Measurements from ENCODE around the gene PTH1R.

The PTH1R gene

DNA sequence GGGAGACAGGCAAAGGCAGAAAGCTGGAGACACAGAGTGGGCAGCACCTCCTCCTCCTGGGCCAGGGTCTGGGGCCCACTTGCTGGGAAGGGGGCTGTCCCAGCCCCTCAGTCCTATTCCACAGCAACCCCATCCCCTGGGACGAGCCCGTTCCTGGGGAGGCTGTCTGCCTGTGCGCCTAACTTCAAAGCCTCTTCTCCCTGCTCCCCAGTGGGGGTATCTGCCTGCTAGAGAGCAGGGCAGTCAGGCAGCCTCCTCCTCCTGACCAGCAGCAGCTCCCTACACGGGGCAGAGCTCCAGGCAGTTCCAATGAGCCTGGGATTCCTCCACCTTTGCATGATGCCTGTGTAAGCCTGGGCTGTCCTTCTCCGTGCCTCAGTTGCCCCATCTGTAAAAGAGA is 6.9 kb downstream of the PTH1R start:
- DNase-seq, result no peak

DNA sequence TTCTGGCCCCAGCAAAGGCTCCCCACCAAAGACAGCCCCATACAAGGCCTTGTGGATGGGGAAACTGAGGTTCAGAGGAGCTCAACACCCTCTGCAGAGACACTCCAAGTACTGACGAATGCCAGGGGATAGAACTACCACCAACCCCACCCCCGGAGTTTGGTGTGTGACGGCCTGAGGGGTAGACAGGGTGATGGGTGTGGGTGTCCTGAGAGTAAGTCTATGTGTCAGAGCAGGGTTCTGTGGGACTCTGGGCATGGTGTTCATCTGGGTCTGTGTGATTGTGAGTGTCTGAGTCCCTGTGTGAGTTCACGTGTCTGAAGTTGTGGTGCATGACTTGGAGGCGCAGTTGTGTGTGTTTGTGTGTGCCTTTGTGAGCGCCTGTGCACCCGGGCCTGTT is 7.4 kb downstream of the PTH1R start:
- no peak for DNase-seq

DNA sequence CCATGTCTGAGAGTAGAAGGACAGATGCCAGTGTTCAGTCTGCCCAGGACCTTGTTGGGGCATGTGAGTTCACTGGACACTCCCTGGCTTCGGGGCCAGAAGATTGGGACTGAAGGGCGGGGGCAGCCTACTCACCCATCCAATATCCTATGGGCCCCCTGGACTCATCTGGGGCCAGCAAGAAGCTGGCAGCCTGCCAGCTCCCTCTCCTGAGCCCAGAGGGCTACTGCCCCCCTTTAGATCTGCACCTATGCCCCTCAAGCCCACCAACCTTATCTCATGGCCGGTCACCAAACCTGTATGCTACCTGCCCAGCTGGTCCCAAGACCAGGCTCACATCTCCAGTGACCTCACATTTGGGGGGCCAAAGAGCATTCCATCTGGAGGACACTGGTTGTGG is 8.1 kb downstream of the PTH1R start:
- DNase-seq, result no peak

DNA sequence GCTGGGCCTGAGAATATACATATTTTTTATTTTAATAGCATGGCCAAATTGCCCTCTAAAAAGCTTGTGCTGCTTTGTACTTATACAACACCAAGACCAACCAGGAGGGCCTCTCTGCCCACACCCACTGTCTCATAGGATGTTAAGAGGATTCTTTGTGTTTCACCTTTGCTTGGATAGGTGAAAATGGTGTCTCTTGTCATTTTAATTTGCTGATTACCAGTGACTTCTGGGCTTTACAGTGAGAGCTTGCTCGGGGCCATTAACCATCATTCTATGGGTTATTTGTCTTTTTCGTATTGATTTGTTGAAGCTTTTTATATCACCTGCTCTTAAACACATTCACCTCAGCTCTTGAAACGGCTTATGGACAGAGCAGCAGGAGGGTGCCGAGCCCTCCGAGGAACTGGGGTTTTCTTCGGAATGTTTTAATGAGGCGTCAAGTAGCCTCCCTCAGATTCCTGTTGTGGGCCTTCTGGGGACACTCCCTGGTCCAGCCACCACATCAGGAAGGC is 10.5 kb downstream of the PTH1R start:
- no peak for DNase-seq

DNA sequence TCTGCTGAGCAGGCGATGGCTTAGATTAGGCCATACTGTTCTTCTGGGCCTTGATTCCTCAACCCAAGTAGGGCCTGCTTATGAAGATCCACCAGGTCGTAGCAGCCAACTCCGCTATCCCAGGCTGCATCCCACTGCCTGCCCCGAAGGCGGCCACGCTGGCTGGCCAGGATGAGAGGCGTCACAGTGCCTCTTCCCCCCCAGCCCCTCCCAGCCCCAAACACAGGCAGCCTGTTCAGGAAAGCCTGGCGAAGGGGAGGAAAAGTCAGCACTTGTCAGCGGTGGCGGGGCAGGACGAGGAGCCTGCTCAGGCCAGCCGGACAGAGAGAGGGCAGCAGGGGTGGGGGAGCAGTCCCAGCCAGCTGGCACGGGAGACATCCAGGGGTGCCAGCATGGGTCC is 11.2 kb downstream of the PTH1R start:
- DNase-seq, result no peak

DNA sequence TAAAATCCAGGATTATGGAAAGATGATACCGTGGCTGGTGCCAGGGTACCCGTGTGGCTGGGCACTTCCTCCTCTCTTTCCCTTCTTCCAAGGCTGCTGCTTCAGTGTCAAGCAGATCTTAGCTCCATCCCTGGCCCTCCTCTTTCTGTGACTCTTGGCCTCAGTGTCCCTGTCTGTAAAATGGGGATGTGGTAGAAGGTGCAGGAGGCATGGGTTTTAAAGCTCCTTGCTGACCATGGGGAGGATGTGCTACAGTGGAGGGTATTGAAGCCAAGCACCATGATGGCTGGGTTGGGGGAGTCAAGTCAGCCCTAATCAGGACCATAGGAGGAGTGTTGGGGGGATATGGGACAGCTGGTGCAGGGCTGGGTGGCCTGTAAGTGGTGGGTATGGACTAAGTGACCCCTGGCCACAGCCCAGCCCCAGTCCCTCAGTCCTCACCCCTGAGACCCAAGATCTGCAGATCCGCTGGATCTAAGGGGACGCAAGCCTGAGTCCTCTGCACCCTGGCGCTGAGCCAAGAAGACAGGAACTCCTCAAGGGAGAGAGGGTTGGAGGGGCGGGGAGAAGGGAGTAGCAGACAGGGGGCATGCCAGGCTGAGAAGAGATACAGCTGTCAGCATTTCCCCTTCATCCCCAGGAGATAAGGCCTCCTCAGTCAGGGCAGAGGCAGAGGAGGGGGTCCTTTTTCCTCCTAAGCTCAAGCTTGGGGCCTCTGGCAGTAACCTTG is 12.0 kb downstream of the PTH1R start:
- DNase-seq, result no peak

DNA sequence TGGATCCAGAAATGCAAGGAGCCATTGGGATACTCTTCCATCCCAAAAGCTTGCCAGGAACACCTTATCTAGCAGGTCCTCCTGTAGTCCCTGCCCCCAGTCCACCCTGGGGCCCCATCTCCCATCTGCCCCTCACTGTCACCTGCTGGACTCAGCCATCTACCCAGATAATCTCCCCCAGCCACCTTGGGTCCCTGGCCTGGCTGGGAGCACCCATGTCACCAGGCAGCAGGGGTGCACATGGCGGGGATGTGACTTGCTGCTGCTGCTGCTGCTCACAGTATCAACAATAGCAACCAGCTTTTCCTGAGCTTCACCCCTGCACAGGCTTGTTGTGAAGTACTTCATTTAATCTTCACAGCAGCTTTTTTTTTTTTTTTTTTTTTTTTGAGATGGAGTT is 12.6 kb downstream of the PTH1R start:
- DNase-seq, result no peak

DNA sequence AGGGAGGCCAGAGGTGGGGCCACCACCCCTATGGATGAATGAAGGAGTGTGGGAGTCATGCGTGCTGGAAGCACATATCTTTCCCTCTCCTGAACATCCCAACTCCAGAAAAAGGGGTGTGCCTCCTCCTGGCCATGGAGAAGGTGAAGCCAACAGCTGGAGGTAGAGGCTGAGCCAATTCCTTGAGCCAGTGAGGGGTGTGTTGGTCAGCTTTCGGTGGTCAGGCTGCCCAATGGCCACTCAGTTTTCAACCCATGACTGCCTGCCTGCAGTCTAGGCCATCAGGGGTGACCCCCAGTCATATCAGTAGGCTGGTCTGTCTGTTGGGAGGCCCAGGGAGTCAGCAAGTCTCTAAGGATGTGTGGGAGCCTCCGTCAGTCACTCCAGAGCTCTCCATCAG is 13.6 kb downstream of the PTH1R start:
- no peak for DNase-seq

DNA sequence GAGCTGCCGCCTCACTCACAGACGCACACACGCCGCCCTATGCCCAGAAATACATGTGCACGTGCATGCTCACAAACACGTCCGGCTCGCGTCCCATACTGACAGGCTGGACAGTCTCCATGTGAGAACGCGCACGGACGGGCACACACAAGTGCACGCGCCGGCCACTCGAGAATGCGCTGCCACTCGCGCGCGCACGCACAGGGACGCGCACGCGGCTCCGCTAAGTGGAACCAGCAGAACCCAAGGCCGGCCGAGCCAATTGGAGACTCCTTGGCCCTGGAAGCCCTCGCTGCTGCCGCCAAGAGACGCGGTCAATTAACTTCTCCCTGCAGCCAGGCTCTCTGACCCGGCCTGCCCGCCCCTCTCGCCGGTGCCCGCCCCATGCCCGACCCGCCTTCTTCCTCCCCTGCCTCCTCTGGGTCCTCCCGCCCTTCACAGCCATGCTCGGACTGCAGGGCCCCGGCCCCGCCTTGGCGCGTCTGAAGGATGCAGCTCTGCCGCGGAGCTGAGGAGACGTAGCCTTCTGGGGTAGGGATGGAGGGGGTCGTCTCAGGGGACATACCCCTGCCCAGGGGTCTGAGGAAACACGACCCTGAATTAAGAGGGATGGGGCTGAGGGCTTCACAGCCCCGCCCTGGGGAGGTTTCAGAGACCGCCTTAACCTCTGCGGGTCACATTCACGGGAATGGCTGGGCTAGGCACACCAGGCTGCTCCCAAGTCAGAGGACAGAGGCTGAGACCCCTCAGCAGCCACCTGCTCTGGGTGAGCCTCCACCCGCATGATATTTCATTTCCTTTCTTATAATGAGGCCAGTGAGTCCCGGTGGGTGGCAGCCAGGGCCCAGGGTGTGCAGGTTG is 15.0 kb downstream of the PTH1R start:
- DNase-seq, result no peak

DNA sequence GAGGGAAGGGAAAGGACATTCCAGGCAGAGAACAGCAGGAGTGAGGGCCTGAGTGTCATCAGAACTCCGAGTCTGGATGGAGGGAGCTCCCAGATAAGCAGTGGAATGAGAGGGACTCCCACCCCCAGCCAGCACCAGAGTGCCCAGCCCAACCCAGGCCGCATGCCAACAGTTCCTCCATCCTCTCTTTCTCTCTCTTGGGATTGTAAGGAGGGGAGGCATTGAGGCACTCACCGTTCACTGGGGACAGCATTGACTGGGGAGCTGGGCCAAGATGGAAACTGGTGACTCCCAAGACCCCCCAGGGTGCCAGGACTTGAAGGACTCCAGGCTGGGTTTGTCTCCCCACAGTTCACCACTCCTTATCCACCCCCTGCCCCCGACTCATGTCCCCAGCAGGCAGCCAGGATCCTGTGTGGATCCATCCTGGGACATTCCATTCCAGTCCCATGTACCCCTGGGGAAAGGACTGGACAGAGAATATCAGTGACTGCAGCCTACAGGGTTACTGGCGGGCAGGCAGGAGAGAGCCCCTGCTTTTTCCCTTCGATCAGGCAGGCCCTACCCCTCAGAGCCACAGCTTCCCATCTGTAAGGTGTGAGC is 15.7 kb downstream of the PTH1R start:
- DNase-seq, result no peak

DNA sequence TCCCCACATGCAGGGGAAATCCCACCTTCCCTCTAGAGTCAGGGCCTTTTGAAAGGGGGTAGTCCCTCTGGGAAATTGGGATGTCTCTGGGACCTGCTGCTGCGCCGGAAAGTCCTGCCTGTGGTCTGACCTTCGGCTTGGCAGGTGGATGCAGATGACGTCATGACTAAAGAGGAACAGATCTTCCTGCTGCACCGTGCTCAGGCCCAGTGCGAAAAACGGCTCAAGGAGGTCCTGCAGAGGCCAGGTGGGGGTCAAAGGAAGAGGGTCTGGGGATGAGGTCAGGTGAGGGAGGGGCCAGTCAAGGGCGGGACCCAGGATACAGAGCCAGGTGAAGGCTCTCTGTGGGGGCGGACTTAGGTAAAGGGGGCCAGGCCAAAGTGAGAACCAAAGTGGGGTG is 16.2 kb downstream of the PTH1R start:
- DNase-seq, result no peak

DNA sequence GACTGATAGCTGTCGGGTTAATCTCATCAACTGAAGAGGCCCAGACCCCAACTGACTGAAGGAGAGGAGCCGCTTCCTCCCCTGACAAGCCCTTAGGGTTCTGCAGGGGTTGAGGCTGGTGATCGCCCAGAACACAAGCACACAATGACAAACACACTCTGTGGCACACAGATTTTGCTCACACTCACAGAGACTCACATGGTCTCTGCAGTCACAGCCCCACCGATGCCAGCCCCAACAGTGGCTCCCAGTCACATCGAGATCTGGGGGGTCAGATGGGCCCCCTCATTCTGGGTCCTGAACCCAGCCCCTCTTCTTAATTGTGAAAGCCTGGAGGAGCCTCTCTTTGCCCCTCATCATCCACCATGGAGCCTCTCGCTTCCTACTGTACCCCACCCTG is 16.7 kb downstream of the PTH1R start:
- no peak for DNase-seq

DNA sequence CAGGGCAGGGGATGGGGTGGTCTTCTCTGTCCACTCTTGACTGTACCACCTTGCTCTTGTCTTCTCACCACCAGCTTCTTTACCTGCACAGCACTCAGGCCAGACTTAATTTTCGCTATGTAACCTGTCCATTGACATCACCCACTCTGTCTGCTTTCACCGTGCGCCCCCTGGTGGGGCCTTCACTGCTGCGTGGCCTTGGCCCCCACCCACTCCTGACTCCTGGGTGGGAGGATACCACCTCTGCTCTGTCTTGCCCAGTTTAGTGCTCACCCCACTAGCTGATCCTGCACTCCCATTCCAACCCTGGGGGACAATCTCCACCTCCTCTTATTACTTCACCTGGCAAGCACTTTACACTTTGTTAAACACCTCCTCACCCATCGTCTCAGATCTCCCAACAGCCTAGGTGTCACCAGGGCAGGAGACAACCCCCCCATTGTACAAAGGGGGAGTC is 17.7 kb downstream of the PTH1R start:
- DNase-seq, result peak; percentile 81

DNA sequence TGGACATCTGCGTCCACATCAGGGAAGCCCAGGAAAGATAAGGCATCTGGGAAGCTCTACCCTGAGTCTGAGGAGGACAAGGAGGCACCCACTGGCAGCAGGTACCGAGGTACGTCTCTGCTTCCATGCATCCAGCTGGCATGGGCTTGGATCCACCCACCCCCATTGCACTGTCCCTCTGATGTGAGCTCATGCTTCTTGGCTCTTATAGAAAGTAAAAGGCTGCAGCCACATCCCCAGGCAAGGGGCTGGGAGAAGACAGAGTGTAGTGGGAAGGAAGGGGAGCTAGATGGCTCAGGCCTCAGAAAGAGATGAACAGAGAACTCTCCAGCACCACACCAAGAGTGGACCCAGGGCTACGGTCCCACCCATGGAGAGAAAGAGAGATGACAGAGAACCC is 18.2 kb downstream of the PTH1R start:
- DNase-seq, result no peak

DNA sequence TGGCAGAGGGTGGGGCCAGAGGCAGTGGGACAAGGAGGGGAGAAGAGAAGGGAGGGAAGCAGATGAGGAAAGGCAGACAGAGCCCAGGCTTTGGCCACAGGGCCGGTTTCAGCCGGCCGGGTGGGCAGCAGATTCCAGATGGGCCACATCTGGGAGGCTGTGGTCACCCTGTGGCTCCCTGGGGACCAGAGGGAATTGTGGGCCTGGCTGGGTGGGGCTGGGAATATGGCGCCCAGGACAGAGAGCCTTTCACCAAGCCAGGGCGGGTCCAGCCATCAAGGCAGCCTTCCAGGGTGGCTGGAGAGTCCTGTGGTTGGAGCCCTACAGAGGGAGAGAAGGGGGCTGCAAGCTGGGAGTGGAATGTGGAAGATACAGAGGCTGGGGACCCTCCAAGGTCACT is 18.9 kb downstream of the PTH1R start:
- DNase-seq, result no peak

DNA sequence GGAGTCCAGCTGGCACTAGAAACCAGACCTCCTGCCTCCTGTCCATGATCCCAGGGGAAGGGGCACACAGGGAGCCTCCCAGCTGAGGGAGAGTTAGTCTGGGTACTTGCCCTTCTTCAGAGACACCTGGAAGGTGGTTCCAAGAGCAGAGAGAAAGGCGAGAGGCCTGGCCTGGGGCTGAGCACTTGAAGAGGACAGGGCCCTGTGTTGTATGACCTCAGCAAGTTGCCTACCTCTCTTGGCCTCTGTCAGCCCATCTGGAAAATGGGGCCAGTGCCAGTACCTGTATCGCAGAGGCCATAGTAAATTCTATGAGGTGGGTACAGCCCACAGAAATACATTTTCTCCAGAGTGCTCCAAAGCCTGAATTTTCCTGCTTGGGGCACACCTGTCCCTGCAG is 19.5 kb downstream of the PTH1R start:
- DNase-seq, result no peak

DNA sequence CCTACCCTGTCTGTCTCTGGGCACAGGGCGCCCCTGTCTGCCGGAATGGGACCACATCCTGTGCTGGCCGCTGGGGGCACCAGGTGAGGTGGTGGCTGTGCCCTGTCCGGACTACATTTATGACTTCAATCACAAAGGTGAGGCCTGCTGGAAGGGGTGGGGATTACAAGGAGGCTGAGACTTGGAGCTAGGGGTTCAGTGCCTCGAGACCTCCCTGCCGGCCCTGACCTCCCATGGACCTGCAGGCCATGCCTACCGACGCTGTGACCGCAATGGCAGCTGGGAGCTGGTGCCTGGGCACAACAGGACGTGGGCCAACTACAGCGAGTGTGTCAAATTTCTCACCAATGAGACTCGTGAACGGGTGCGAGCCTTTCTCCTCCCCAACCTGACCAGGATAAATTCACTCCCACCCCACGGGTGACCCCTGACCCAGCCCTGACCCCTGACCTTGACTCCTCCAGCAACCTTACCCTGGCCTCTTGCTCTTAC is 20.4 kb downstream of the PTH1R start:
- DNase-seq, result no peak

DNA sequence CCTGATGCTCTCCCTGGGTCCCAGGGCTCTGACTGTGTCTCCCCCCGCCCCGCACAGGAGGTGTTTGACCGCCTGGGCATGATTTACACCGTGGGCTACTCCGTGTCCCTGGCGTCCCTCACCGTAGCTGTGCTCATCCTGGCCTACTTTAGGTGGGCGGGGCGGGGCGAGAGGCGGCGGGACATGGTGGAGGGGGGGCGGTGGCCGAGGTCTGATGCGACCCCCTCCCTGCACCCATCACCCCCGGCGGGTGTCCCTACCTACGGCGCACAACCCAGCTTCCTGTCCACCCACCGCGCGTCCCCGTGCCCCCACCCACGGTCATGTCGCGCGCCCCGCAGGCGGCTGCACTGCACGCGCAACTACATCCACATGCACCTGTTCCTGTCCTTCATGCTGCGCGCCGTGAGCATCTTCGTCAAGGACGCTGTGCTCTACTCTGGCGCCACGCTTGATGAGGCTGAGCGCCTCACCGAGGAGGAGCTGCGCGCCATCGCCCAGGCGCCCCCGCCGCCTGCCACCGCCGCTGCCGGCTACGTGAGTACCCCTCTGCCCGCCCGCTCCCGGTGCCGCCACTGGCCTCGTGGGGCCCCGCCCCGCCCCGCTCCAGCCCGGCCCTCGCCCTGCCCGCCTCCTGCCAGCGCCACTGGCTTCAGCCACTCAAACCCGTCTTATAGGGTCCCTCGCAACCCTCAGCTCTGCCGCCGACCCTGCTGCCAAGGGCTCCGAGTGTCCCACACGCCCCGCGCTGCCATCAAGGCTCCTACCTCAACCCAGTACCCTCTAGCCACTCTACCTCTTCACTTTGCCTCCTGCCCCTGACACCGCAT is 21.0 kb downstream of the PTH1R start:
- DNase-seq, result no peak

DNA sequence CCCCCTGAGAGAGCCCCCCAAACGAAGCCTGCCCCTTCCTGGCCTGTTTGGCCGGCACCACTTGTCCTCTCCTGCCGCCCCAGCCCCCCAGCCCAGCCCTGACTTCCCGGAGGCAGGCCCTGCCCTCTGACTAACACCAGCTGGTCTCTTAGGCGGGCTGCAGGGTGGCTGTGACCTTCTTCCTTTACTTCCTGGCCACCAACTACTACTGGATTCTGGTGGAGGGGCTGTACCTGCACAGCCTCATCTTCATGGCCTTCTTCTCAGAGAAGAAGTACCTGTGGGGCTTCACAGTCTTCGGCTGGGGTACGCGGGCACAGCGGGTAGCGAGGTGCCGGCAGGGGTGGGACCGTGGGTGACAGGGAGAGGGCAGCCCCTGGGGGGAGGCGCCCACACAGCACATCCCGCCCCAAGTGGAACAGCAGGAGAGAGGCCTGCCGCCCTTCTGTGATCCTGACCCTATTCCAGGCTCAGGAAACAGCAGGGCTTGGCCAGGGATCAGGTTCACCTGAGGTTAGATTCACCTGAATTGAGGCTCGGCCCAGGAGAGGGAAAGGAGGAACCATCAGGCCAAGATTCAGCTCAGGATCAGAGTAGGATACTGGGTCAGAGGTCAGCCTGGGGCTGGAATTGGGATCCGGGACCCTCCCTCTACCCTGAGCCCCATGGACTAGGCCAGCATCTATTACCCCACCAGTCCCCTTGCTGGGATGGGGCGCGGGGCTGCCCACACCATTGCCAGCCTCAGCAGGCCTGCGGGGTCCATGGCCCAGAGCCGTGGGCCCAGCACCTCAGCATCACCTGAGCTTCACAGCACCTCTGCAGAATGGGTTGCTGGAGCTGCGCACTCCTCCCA is 21.9 kb downstream of the PTH1R start:
- DNase-seq, result no peak

DNA sequence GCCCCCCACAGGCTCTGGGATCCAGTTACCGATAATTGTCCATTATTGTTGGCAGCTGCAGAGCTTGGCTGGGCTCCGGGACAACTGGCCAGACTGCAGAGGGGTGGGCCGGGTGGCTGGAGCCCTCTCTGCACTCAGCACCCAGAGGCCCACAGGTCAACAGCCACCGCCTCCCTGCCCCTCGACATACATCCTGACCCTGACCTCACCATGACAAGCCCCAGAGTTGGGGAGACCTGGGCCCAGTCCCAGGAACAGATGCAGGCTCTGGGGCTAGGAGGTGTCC is 22.4 kb downstream of the PTH1R start:
- DNase-seq, result no peak

DNA sequence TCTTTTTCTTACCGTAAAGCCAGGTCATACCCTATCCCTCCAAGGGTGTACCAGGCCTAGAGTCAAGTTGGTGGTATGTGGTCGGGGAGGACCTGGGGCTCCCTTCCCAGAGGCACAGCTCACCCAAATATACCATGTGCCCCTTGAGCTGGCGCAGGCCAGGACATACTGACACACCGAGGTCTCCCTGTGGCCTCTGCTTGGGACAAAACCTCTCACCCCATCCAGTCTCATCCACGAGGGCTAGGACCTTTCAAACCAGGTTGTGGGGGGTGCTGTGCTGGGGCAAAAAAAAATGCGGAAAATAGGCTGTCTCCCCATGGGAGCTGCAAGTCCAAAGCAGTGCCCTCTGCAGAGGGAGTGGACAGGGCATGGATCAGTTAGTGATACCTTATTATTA is 22.8 kb downstream of the PTH1R start:
- DNase-seq, result no peak

DNA sequence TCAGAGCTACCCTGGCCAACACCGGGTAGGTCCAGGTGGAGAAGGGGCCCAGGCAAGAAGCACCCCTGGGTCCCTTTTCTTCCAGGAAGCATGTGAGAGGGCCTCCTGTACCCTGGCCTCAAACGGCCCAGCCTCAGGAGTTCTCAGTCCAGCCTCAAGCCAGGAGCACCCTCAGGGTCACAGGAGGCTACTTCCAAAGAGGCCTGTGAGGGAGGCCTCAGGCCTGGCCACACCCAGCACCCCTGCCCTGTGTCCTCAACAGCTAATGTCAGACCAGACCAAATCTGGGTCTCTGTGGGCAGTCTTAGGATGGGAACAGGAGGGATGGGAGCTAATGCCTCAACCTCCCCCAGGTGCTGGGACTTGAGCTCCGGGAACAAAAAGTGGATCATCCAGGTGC is 23.5 kb downstream of the PTH1R start:
- no peak for DNase-seq
